GM19463 (cell line): ENCODE results near the gene AXL.

Source experiments
- ATAC-seq: cut with Tn5 transposase; IDR thresholded peaks from one replicate; pipeline ENCODE4 v1.9.1; 2021; ENCODE audit warnings: mild to moderate bottlenecking, moderate library complexity; ENCODE audit not compliant: unreplicated experiment

The AXL gene

GRCh38 chr19:41305927-41306793 lies 87.1 kb downstream of the AXL start:
- ATAC-seq, result no peak

- ATAC-seq, result no peak
Measured at GRCh38 chr19:41307090-41307875, 88.3 kb downstream of the AXL start.

DNA sequence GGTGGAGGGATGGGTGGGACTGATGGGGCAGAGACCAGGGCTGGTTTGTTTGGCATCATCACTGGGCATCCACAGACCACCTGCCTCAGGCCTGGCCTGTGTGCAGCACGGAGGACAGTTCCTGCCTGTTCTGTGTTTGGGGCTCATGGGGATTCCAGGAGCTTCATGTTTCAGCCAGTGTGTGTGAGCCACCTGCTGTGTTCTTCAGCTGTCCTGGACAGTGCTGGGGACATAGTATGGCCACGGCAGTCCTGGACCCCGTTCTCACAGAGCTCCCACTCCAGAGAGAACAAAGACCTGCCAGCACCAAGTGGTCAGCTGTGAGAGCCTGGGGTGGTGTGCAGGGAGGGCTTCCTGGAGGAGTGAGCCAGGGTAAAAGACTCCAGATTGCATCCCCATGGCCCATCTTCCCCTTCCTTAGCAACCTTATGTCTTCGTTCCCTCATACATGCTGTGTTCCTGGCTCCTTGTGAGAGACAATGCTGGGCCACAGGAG lies 89.0 kb downstream of the AXL start:
- no peak for ATAC-seq

- no peak for ATAC-seq
Measured at GRCh38 chr19:41308450-41309179, 89.6 kb downstream of the AXL start.

DNA sequence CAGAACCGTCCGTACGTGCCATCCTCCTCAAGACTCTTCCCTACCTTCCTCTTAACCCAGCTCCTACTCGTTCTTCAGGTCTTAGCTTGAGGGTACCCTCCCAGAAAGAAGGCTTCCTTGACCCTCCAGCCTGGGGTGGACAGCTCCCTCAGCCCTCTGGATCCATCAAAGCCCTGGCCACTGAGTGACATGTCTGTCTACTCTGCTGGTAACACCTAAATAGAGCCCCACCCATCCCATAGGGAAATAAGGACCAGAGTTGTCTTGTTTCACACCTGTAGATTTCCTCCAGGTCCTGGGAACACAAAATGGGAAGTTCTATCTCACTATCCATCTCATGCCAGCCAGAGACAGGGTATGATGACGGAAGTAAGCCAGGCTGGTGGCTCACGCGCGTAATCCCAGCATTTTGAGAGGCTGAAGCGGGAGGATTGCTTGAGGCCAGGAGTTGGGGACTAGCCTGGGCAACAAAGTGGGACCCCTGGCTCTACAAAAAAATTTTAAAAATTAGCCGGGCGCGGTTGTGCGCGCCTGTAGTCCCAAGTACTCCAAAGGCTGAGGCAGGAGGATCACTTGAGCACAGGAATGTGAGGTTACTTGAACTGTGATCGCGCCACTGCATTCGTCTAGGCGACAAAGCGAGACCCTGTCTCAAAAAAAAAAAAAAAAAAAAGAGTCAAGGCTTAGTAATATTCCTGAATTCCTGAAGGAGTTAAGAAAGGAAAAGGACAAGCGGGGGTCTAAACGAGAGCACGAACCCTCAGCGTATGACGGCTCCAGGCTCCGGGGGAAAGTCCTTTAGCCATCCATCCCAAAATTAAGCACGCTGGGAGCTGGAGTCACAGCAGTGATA lies 90.4 kb downstream of the AXL start:
- ATAC-seq, result no peak

- ATAC-seq, result peak; percentile 53
Measured at GRCh38 chr19:41310033-41310831, 91.2 kb downstream of the AXL start, which contains the start of gene CCDC97. CCDC97 (plus strand) TSS chr19:41310172; CDS start chr19:41310311, 139 bp downstream.

DNA sequence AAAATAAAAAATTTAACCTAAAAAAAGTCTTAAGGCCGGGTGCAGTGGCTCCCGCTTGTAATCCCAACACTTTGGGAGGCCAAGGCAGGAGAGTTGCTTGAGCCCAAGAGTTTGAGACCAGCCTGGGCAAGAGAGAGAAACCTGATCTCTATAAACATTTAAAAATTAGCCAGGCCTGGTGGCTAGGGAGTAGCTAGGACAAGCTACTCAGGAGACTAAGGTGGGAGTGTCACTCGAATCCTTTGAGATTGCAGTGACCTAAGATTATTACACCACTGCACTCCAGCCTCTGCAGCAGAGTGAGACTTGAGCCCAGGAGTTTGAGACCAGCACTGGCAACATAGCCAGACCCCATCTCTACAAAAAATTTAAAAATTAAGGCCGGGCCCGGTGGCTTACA lies 92.0 kb downstream of the AXL start:
- no peak for ATAC-seq
